SKM-1 (cell line): ENCODE measurements around the gene ZNF32.
"Not testable (repeated sequence)": the region's sequence is repeated elsewhere in the genome, so short reads cannot be mapped to it uniquely, and the experiment has no call there.

ENCODE experiments used
- DNase-seq: peaks from one replicate; lab custom pipeline; 2025; ENCODE audit not compliant: unreplicated experiment; lab: John Stamatoyannopoulos, UW

The ZNF32 gene

DNA sequence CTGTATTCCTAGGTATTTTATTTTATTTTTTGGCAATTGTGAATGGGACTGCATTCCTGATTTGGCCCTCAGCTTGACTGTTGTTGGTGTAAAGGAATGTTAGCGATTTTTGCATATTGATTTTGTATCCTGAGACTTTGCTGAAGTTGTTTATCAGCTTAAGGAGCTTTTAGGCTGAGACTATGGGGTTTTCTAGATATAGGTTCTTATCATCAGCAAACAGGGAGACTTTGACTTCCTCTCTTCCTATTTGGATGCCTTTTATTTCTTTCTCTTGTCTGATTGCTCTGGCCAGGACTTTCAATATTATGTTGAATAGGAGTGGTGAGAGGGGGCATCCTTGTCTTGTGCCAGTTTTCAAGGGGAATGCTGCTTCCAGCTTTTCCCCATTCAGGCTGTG is 12.9 kb downstream of the ZNF32 start:
- not testable (repeated sequence) for DNase-seq

DNA sequence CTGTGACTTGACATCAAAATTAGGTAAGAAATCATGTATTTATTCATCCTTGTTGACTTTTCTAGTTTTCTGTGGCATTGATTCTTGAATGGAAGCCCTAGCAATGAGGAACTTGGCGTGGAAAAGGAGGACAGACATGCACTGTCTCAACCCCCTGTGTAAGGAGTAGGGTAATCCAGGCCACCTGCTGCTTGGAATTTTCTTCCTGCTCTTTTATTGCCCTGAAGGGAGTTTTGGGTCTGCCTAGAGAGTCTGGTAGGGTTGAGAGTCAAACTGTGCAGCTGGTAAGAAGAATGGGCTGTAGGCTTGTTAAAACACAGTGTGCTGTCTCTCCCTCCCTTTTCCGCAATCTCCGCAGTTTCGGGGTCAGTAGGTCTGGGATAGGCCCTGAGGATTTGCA is 19.7 kb downstream of the ZNF32 start:
- DNase-seq = no peak

DNA sequence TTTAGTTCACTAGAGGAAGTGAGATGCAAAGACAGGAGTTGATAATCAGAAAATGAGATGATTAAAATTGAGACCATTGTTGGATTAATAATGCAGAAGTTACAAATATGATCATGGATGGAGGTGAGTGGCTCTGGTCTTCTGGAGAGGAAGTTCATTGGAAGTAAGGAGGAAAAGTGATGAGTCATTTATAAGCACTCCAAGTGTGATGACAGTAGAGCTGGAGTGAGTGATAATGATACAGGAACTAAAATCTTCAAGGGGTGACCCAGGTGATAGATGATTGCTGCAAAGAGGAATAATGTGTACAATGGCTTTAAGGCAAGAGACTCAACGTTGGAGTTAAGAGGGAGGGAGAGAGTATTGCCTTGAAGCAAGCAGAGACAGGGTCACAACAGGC is 20.7 kb downstream of the ZNF32 start:
- DNase-seq = no peak

DNA sequence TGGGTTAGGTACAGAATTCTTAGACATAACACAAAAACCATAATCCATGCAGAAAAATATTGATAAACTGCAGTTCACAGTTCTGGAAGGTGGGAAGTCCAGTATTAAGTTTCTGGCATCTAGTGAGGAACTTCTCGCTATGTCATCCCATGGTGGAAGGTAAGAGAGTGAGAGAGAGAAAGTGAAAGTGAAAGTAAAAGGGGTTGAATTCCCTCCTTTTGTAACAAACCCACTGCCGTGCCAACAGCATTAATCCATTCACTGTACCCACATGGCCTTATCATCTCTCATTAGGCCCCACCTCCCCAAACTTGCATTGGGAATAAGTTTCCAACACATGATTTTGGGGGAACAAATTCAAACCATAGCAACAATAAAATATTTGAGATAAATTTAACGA is 25.3 kb downstream of the ZNF32 start:
- DNase-seq = no peak

DNA sequence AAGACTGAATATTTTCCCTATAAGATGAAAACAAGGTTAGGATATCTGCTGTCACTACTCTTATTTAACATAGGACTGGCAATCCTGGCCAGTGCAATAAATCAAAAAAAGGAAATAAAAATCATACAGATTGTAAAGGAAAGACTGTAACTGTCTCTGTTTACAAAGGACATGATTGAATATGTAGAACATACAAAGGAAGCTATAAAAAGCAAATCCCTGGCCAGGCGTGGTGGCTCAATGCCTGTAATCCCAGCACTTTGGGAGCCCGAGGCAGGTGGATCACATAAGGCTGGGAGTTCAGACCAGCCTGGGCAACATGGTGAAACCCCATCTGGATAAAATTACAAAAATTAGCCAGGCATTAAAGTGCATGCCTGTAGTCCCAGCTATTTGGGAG is 26.6 kb downstream of the ZNF32 start:
- DNase-seq = no peak

DNA sequence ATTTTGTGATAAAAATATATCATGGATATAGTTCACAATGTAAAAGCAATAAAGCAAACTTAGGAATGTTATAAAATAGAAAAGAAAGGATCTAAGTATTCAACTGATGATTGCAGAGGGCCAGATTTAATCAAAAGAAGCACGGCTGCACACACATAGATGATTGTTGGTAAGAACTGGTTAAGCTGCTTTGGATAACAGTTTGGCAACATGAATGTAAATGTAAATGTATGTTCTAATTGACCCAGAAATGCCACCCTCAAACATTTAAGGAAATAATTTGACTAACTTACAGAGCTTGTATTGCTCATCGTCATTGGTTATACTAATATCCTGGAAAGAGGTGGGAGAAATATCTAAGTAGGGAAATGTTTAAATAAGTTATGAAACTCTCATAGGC is 29.3 kb downstream of the ZNF32 start:
- DNase-seq = no peak

DNA sequence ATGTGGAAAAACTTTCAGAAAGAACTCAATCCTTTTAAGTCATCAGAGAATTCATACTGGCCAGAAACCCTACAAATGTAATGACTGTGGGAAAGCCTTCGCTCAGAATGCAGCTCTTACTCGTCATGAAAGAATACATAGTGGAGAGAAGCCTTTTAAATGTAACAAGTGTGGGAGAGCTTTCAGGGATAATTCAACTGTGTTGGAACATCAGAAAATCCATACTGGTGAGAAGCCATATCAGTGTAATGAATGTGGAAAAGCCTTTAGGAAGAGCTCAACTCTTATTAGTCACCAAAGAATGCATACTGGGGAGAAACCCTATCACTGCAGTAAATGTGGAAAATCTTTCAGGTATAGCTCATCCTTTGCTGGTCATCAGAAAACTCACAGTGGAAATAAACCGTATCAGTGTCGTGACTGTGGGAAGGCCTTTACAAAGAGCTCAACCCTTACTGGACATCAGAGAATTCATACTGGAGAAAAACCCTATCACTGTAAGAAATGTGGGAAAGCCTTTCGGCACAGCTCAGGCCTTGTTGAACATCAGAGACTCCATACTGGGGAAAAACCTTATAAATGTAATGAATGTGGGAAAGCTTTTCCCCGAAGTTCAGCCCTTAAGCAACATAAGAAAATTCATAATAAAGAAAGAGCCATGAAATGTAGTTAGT is 31.8 kb downstream of the ZNF32 start:
- DNase-seq = no peak

DNA sequence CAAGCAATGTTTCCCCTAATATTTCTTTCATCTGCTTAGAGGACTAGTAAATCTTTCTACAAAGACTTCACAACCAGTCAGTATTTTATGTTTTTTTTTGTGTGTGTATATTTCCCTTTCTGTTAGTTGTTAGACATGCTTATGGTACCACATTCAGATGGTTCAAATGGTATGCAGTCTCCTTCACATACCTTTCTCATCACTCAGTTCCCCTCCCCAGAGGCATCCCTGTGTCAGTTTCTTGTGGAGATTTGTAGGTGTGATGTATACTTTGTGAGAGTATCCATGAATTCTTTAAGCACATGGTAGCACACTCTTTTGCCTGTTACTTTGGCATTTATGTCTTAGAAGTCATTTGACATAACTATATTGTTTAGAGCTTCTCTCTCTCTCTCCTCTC is 38.0 kb downstream of the ZNF32 start:
- no peak for DNase-seq

DNA sequence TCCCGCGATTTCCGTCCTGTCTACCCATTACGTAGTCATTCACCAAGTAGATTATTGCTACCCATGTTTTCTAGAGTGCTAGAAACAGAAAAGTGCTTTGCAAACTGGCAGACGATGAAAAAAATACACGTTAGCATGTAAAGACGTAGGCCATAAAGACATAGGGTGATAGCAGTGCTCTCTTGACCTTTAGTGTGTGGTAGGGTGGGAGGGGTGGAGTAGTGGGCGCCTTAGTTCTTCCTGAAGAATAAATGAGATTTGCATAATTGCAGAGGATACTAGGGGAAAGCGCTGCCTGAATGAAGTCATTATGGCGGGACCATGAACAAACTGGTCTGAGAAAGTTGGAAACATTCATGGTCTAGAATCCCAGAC is 41.5 kb downstream of the ZNF32 start:
- DNase-seq = no peak

DNA sequence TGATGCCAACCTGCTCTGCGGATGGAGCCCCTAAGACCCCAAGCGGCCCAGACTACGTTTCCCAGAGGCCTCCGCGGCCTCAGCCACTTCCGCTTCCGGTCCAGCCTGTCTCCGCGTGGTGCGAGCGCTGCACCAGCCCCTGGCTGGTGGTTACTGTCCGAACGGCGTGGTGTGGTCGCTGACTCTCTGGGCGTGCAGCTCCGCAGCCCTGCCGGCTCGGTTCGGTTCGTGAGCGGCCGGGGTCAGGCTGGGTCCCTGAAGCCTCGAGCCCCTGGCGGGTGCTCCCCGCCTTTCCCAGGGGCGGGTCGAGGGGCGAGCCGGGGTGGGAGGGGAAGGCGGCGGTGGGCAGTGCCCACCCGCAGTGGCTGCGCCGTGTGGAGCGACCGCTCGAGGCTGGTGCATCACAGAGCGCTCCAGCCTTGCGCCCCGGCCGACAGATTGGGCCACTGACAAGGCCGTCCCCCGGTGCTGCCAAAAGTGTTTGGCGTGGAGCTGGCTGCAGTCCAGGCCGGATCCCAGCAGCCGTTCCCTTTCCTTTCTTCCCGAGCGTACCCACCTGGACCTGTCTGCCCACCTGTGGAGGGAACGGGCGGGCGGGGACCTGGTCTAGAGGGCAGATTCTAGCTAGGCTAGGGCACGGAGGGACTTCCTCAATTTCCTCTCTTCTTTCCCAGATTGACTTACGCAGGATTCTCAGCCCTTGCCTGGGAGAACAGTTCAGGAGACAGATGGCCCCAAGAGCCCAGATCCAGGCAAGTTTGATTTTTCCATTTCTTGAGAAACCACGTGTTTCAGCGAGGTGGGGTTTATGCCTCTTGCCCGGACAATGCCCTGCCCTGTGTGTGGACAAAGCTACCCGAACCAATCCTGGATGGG is 42.1 kb downstream of the ZNF32 start, which contains the start of gene ZNF485:
TSS of gene ZNF485 (plus strand) at position 116 of the 876 bp plus-strand sequence. CDS start at position 729, 613 bp downstream.
- DNase-seq = peak; percentile 33

DNA sequence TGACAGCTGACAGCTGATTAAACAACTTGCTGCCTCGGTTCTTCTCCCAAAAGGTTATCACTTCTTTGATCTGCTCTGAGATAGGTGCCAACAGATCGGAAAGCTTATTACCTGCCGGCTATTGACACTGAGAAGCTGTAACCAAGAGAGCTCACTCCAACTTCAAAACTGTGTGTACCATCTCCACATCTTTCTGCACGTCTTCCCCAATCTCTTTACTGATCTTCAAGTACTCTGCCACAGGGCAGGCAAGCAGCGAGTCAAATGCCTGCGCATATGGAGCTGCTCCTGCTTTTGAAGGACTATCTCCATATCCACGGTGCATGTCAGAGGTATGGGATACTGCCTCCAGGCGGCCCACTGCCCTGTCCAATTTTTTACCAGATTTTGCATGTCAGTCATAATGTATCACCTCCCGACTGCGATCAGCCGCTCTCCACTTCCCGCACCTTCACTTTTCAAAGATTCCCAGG is 42.8 kb downstream of the ZNF32 start:
- no peak for DNase-seq

DNA sequence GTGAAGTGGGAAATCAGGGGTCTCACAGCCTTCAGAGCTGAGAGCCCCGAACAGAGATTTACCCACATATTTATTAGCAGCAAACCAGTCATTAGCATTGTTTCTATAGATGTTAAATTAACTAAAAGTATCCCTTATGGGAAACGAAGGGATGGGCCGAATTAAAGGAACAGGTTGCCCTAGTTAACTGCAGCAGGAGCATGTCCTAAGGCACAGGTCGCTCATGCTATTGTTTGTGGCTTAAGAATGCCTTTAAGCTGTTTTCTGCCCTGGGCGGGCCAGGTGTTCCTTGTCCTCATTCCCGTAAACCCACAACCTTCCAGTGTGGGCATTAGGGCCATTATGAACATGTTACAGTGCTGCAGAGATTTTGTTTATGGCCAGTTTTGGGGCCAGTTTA is 47.1 kb downstream of the ZNF32 start:
- not testable (repeated sequence) for DNase-seq

DNA sequence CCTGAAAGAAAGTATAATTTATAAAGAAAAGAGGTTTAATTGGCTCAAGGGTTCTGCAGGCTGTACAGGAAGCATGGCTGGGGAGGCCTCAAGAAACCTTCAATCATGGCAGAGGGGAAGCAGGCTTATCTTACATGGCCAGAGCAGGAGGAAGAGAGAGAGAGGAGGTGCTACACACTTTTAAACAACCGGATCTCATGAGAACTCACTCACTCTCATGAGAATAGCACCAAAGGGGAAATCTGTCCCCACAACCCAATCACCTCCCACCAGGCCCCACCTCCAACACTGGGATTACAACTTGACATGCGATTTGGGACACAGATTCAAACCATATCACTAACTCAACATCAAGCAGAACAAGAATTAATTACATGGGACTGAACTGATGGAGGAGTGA is 49.3 kb downstream of the ZNF32 start:
- DNase-seq = no peak

DNA sequence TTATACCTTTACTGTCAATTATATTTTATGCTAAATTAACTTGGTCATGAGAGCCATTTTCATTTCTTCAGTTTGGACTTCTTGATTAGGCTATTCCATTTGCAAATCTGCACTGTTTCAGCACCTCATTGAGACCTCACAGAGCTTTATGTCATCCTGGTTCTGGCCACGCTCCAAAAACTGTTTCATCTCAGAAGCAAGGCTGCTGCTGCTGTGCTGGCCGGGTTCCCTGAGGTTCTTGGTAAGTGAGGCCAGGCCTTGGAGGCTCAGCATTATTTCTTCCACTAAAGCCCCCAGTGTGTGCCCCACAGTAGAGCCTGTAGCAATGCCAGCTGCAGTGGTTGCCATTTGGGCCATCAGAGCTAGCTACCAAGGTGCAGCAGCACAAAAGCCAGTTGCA is 50.2 kb downstream of the ZNF32 start:
- no peak for DNase-seq

DNA sequence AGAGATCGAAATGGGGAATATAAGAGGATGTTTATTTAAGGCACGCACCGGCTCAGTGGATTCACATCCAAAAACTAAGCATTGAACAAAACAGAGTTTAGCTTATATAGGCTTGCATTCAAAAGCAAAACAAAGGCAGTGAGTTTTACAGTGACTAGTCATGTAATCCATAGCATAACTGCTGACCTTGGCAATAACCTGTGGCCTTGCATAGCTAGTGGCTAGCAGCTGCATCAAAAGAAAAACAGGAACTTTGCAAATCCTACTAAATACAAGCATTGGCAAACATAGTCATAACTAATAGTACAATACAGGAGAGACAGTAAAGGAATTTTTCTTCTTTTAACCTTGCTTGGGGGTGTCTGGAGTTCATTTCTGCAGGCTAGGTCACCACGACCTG is 52.1 kb downstream of the ZNF32 start:
- DNase-seq = no peak

DNA sequence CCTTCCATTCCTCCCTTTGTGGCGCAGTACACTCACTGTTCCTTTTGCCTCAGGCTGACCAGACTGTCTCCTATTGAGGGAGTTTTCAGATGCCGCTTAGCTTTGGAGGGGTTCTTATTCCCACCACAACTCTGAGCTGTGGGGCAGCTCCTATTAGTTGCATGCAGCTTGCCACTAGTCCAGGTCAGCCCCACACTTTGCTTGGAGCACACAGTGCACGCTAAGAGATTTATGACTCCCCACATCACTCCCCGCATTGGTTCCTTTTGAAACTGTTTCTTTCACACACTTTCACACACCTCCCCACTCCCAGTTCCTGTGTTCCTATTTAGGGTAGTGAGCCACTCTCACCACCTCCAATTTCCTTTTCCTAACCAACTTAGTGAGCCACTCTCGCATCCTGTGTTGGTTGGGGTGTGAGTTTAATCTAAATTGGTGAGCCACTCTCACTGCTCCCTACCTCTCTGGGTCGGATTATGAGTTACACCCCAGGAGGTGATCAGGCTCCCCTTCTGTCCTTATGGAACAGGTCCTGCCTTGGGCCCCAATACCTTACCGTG is 52.9 kb downstream of the ZNF32 start:
- DNase-seq = no peak

DNA sequence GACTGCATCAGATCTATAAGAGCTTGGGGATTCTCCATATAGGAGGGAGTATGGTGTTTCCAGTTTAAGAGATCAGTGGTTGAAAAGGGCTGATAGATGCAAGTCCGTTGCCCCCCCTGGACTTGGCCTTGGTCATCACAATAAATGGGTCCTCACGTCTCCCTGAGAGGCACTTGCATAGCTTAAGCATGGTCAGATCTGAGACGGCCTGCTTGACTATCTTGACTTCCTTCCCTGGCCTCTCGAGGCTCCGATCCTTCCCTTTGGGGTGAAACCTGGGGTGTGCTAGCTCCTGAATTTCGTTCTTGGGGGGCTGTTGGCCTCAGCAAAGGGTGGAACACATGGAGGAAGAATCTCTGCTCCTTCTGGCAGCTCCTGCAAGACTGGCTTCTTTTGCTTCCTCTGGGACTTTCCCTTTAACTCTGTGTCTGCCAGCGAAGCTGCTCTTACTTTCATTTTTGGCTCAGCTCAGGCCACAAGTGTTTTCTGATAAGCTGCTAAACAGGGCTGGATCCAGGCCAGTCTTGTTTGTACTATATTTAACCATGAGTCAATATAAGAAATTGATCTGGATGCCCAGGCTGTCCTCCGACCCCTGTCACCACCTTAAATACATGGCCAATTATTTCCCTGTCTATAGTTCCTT is 53.6 kb downstream of the ZNF32 start:
- no peak for DNase-seq
